ENCODE results near the gene HHIPL1. TPM values are rescaled to one million over a fixed set of nuclear protein-coding genes. Genes with fewer than 3 reads are reported as not detected.

Gene HHIPL1
- total RNA-seq, 2 experiments from 2014 or later: 0.15 to 0.31 TPM

DNA sequence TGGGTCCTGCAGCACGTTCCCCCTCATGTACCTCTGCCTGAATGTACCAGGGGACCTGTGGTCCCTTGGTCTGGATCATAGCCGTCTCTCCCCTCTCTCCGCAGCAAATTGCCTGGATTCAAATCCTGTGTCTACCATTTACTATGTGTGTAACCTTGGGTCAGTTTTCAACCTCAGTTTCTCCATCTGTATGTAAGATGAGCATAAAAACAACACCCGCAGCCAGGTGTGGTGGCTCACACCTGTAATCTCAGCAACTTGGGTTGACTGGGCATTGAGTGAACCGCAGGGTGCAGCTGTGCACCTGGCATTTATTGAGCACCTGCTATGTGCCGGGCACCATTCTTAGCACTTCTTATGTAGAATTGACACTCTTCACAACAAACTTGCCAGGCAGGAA lies 53.3 kb downstream of the HHIPL1 start:
- Mint-ChIP-seq H3K27me3 (ENCODE audit: low read depth) (peaks cover 2% of the 10 kb centered on the region), H3K4me3 (no peak overlapping the region), H3K36me3 (ENCODE audit: low read depth) (peaks cover 3% of the 10 kb centered on the region), H3K27ac (no peak overlapping the region), H3K4me1 (ENCODE audit: low read depth) (peaks cover 3% of the 10 kb centered on the region), H3K9me3 (peaks cover 7% of the 10 kb centered on the region)
- intact Hi-C loops (cut with micrococcal nuclease): no loop called here
- CTCF ChIA-PET: interaction anchor here (0.9 kb wide), 1 partner anchor 10 kb away, joined by 4 read pairs; no protein-coding TSS in a partner anchor
- no peak for DNase-seq

DNA sequence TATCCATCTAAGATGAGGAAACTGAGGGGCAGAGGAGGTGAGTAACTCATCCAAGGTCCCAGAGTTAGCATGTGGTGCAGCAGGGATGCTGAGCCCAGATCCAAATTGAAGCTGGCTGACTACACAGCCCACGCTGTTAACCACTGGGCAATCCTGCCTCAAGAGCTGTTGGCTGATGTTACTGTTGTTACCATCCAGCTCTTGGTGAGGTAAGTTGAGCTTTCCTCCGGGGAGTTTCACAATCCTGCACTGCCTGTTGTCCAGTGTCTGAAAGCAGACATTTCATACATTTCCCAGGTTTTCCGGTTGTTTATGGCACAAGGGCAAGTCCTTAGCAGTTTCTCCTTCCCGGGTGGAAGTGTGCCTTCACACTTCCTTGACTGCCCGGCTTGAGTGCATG lies 53.7 kb downstream of the HHIPL1 start:
- Mint-ChIP-seq H3K36me3 (ENCODE audit: low read depth) (peaks cover 7% of the 10 kb centered on the region), H3K4me3 (no peak overlapping the region), H3K27me3 (ENCODE audit: low read depth) (peaks cover 7% of the 10 kb centered on the region), H3K9me3 (peaks cover 11% of the 10 kb centered on the region), H3K4me1 (ENCODE audit: low read depth) (peaks cover 3% of the 10 kb centered on the region), H3K27ac (no peak overlapping the region)
- CTCF ChIA-PET: interaction anchor here (0.9 kb wide), 1 partner anchor 10 kb away, joined by 4 read pairs; no protein-coding TSS in a partner anchor
- no peak for DNase-seq
- intact Hi-C loops (cut with micrococcal nuclease): no loop called here

DNA sequence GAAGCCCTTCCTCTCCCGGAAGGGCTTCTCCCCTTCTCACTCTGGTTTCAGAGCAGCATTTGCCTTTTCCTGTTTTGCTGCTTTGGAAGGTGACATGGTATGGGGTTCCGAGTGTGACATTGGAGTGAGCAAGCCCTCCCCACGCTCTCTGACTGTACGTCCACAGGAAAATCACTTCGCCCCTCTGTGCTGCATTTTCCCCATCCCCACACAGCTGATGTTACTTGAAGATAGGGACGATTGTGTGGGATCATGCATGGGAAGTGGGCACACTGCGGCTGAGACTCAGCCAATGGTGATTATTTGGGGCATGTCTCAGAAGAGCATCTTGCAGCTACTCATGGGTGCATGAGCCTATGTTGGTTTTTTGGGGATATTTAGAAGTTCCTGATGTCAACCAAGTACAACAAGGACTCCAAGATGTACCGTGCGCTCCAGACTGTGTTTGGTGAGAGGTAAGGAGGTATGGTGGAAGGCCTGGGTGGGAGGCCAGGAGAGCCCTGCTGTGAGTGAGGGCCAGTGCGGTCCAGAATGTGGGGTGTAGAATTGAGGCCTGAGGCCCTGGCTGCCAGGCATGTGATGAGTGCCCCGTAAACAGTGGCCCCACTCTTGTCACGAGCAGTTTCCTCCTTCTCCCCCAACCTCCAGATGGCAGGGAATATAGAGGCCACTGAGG lies 54.3 kb downstream of the HHIPL1 start:
- peaks cover 7% of the 10 kb centered on the region for H3K36me3 Mint-ChIP-seq (ENCODE audit: low read depth)
- peaks cover 3% of the 10 kb centered on the region for H3K4me1 Mint-ChIP-seq (ENCODE audit: low read depth)
- intact Hi-C loops (cut with micrococcal nuclease): no loop called here
- H3K9me3 Mint-ChIP-seq: peaks cover 13% of the 10 kb centered on the region
- H3K27me3 Mint-ChIP-seq (ENCODE audit: low read depth): peaks cover 7% of the 10 kb centered on the region
- H3K4me3 Mint-ChIP-seq: no peak overlapping the region
- H3K27ac Mint-ChIP-seq: no peak overlapping the region
- CTCF ChIA-PET: interaction anchor here (0.9 kb wide), 1 partner anchor 11 kb away, joined by 4 read pairs; no protein-coding TSS in a partner anchor
- no peak for DNase-seq

GRCh38 chr14:99699861-99700260 lies 54.9 kb downstream of the HHIPL1 start:
- peaks cover 3% of the 10 kb centered on the region for H3K4me1 Mint-ChIP-seq (ENCODE audit: low read depth)
- no peak for DNase-seq
- CTCF ChIA-PET: no interaction called here
- peaks cover 7% of the 10 kb centered on the region for H3K36me3 Mint-ChIP-seq (ENCODE audit: low read depth)
- peaks cover 7% of the 10 kb centered on the region for H3K27me3 Mint-ChIP-seq (ENCODE audit: low read depth)
- peaks cover 15% of the 10 kb centered on the region for H3K9me3 Mint-ChIP-seq
- H3K27ac Mint-ChIP-seq: no peak overlapping the region
- intact Hi-C loops (cut with micrococcal nuclease): no loop called here
- no peak overlapping the region for H3K4me3 Mint-ChIP-seq

GRCh38 chr14:99700379-99700778 lies 55.5 kb downstream of the HHIPL1 start:
- Mint-ChIP-seq H3K4me3 (no peak overlapping the region), H3K9me3 (peaks cover 15% of the 10 kb centered on the region), H3K36me3 (ENCODE audit: low read depth) (peaks cover 7% of the 10 kb centered on the region), H3K4me1 (ENCODE audit: low read depth) (peaks cover 3% of the 10 kb centered on the region), H3K27ac (no peak overlapping the region), H3K27me3 (ENCODE audit: low read depth) (peaks cover 7% of the 10 kb centered on the region)
- intact Hi-C loops (cut with micrococcal nuclease): no loop called here
- no peak for DNase-seq
- CTCF ChIA-PET: interaction anchor here (1.5 kb wide), 1 partner anchor 30 kb away, joined by 8 read pairs; no protein-coding TSS in a partner anchor

- H3K4me3 Mint-ChIP-seq: no peak overlapping the region
- CTCF ChIA-PET: interaction anchor here (1.5 kb wide), 1 partner anchor 29 kb away, joined by 8 read pairs; no protein-coding TSS in a partner anchor
- peaks cover 15% of the 10 kb centered on the region for H3K9me3 Mint-ChIP-seq
These were observed 56.3 kb downstream of the HHIPL1 start for GRCh38 chr14:99701260-99701659.

DNA sequence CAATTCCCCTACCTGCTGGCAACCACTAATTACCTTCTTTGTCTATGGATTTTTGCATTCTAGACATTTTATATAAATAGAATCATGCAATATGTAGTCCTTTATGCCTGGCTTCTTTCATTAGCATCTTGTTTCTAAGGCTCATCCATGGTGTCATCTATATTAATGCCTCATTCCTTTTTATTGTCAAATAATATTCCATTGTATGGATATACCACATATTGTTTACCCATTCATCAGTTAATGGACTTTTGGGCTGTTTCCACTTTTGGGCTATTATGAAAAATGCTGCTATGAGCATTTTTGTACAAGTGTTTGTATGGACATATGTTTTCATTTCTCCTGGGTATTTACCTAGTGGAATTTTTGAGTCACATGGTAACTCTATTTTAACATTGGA lies 57.2 kb downstream of the HHIPL1 start:
- Mint-ChIP-seq H3K4me3 (no peak overlapping the region), H3K36me3 (ENCODE audit: low read depth) (peaks cover 7% of the 10 kb centered on the region), H3K27me3 (ENCODE audit: low read depth) (peaks cover 7% of the 10 kb centered on the region), H3K9me3 (peaks cover 15% of the 10 kb centered on the region), H3K27ac (no peak overlapping the region), H3K4me1 (ENCODE audit: low read depth) (peaks cover 3% of the 10 kb centered on the region)
- DNase-seq: no peak
- CTCF ChIA-PET: no interaction called here
- intact Hi-C loops (cut with micrococcal nuclease): no loop called here

More at GRCh38 chr14:99701260-99701659, 56.3 kb downstream of the HHIPL1 start:
- Mint-ChIP-seq H3K4me1 (ENCODE audit: low read depth) (peaks cover 3% of the 10 kb centered on the region), H3K27me3 (ENCODE audit: low read depth) (peaks cover 7% of the 10 kb centered on the region), H3K36me3 (ENCODE audit: low read depth) (peaks cover 7% of the 10 kb centered on the region), H3K27ac (no peak overlapping the region)
- DNase-seq: no peak
- intact Hi-C loops (cut with micrococcal nuclease): no loop called here

DNA sequence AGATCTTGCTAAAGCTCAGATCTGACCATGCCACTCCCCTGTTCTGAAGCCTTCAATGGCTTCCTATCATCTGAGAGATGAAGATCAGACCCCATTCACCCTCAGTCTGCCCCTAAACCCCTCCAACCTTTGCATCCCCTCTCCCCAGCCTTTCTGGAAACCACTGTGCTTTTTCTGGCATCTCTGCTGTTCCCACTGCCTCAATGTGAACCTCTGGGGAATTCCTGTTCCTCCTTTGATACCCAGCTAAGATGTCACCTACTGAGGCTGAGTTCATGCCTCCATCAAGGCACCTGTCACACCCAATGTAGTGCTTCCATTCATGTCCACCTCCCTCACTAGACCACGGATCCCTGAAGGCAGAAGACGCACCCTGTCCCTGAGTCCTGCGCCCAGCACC lies 58.5 kb downstream of the HHIPL1 start:
- H3K36me3 Mint-ChIP-seq (ENCODE audit: low read depth): peaks cover 7% of the 10 kb centered on the region
- intact Hi-C loops (cut with micrococcal nuclease): no loop called here
- CTCF ChIA-PET: no interaction called here
- H3K27ac Mint-ChIP-seq: no peak overlapping the region
- H3K9me3 Mint-ChIP-seq: peaks cover 15% of the 10 kb centered on the region
- peaks cover 7% of the 10 kb centered on the region for H3K27me3 Mint-ChIP-seq (ENCODE audit: low read depth)
- no peak overlapping the region for H3K4me3 Mint-ChIP-seq
- peaks cover 3% of the 10 kb centered on the region for H3K4me1 Mint-ChIP-seq (ENCODE audit: low read depth)
- DNase-seq: no peak

DNA sequence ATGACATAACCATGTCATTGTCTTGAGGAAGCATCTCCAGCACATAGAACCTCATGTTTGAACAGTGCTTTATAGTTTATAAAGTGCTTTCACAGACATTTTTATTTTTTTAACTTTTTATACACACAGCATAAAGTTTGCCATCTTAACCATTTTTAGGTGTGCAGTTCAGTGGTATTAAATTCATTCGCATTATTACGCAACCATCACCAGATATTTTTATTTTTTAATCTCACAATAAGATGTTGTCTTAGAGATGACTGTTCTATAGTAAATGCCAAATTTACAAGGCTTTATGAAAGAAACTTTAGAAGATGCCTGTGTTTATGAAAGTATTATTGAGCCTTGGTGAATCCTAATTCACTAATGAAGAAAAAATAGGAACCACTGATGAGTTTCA lies 59.1 kb downstream of the HHIPL1 start:
- peaks cover 7% of the 10 kb centered on the region for H3K27me3 Mint-ChIP-seq (ENCODE audit: low read depth)
- peaks cover 15% of the 10 kb centered on the region for H3K9me3 Mint-ChIP-seq
- H3K4me3 Mint-ChIP-seq: no peak overlapping the region
- DNase-seq: no peak
- intact Hi-C loops (cut with micrococcal nuclease): no loop called here
- H3K36me3 Mint-ChIP-seq (ENCODE audit: low read depth): peaks cover 7% of the 10 kb centered on the region
- CTCF ChIA-PET: interaction anchor here (1.0 kb wide), 1 partner anchor 26 kb away, joined by 3 read pairs; no protein-coding TSS in a partner anchor
- no peak overlapping the region for H3K27ac Mint-ChIP-seq
- peaks cover 3% of the 10 kb centered on the region for H3K4me1 Mint-ChIP-seq (ENCODE audit: low read depth)

- CTCF ChIA-PET: no interaction called here
These were observed 61.4 kb downstream of the HHIPL1 start for GRCh38 chr14:99706107-99706900.

DNA sequence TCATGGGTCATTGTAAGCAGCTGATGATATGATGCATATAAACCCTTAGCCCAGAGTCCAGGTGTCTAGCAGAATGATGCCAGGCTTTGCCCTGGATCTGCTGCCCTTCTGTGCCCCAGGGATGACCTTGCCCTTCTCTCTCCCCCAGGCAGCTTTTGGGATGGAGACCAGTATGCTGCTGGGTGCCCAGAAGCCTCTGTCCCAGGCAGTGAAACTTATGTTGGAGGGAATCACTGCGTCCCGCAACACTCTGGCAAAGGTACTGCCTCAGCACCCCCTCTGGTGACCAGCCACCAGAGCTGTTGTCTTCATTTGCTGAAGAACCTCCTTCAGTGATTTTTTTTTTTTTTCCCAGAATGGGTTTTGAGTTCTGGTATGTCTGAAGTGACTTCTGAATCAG lies 62.5 kb downstream of the HHIPL1 start:
- Mint-ChIP-seq H3K27me3 (ENCODE audit: low read depth) (peaks cover 11% of the 10 kb centered on the region), H3K4me3 (no peak overlapping the region)
- CTCF ChIA-PET: no interaction called here

More at GRCh38 chr14:99706107-99706900, 61.4 kb downstream of the HHIPL1 start:
- H3K36me3 Mint-ChIP-seq (ENCODE audit: low read depth): peaks cover 7% of the 10 kb centered on the region
- no peak overlapping the region for H3K27ac Mint-ChIP-seq
- H3K4me3 Mint-ChIP-seq: no peak overlapping the region
- peaks cover 7% of the 10 kb centered on the region for H3K27me3 Mint-ChIP-seq (ENCODE audit: low read depth)
- intact Hi-C loops (cut with micrococcal nuclease): no loop called here
- no peak for DNase-seq
- no peaks in the 10 kb centered on the region for H3K4me1 Mint-ChIP-seq (ENCODE audit: low read depth)
- peaks cover 15% of the 10 kb centered on the region for H3K9me3 Mint-ChIP-seq

GRCh38 chr14:99707921-99708320 lies 63.0 kb downstream of the HHIPL1 start:
- CTCF ChIA-PET: no interaction called here
- no peak overlapping the region for H3K4me3 Mint-ChIP-seq

More for the DNA sequence above, 62.5 kb downstream of the HHIPL1 start:
- DNase-seq: no peak
- Mint-ChIP-seq H3K4me1 (ENCODE audit: low read depth) (no peaks in the 10 kb centered on the region), H3K9me3 (peaks cover 13% of the 10 kb centered on the region), H3K27ac (no peak overlapping the region), H3K36me3 (ENCODE audit: low read depth) (peaks cover 7% of the 10 kb centered on the region)
- intact Hi-C loops (cut with micrococcal nuclease): no loop called here

More at GRCh38 chr14:99707921-99708320, 63.0 kb downstream of the HHIPL1 start:
- Mint-ChIP-seq H3K4me1 (ENCODE audit: low read depth) (no peaks in the 10 kb centered on the region), H3K36me3 (ENCODE audit: low read depth) (peaks cover 7% of the 10 kb centered on the region), H3K27ac (no peak overlapping the region), H3K27me3 (ENCODE audit: low read depth) (peaks cover 14% of the 10 kb centered on the region), H3K9me3 (peaks cover 12% of the 10 kb centered on the region)
- no peak for DNase-seq
- intact Hi-C loops (cut with micrococcal nuclease): no loop called here
